ENCODE measurements around the gene GRM8.

GRM8 gene

GRCh38 chr7:127252778-127253280 is at the start of gene GRM8:
GRM8 (minus strand) TSS chr7:127252941.
- DNase-seq (ENCODE audit: low read depth in 4 of 4, low spot score in 1 of 4): no peak

- DNase-seq (ENCODE audit: low read depth in 4 of 4, low spot score in 1 of 4): no peak
Measured at GRCh38 chr7:127290801-127291361, 38.1 kb upstream of the GRM8 start.

- no peak for DNase-seq (ENCODE audit: low read depth in 4 of 4, low spot score in 1 of 4)
Measured at GRCh38 chr7:127290116-127290655, 37.4 kb upstream of the GRM8 start.

GRCh38 chr7:127287133-127287532 is 34.4 kb upstream of the GRM8 start:
- DNase-seq (ENCODE audit: low read depth in 4 of 4, low spot score in 1 of 4): no peak

- no peak for DNase-seq (ENCODE audit: low read depth in 4 of 4, low spot score in 1 of 4)
Measured at GRCh38 chr7:127270093-127270492, 17.4 kb upstream of the GRM8 start.

GRCh38 chr7:127266047-127266446 is 13.3 kb upstream of the GRM8 start:
- DNase-seq (ENCODE audit: low read depth in 4 of 4, low spot score in 1 of 4): no peak

- DNase-seq (ENCODE audit: low read depth in 4 of 4, low spot score in 1 of 4): no peak
Measured at GRCh38 chr7:127264219-127264618, 11.5 kb upstream of the GRM8 start.

- DNase-seq (ENCODE audit: low read depth in 4 of 4, low spot score in 1 of 4): no peak
Measured at GRCh38 chr7:127258111-127258510, 5.4 kb upstream of the GRM8 start.

- no peak for DNase-seq (ENCODE audit: low read depth in 4 of 4, low spot score in 1 of 4)
Measured at GRCh38 chr7:127257086-127257485, 4.3 kb upstream of the GRM8 start.

- no peak for DNase-seq (ENCODE audit: low read depth in 4 of 4, low spot score in 1 of 4)
Measured at GRCh38 chr7:127256041-127256725, 3.4 kb upstream of the GRM8 start.

GRCh38 chr7:127254163-127254684 is 1.5 kb upstream of the GRM8 start:
- no peak for DNase-seq (ENCODE audit: low read depth in 4 of 4, low spot score in 1 of 4)

- peak in 1 of 4 experiments; percentile 37 for DNase-seq (ENCODE audit: low read depth in 4 of 4, low spot score in 1 of 4)
Measured at GRCh38 chr7:127253281-127254162, 781 bp upstream of the GRM8 start.

- DNase-seq (ENCODE audit: low read depth in 4 of 4, low spot score in 1 of 4): no peak
Measured at GRCh38 chr7:127252377-127252713, 396 bp downstream of the GRM8 start.

GRCh38 chr7:127251465-127252376 is 1.0 kb downstream of the GRM8 start:
- DNase-seq (ENCODE audit: low read depth in 4 of 4, low spot score in 1 of 4): no peak

GRCh38 chr7:127251036-127251464 is 1.7 kb downstream of the GRM8 start:
- no peak for DNase-seq (ENCODE audit: low read depth in 4 of 4, low spot score in 1 of 4)

- no peak for DNase-seq (ENCODE audit: low read depth in 4 of 4, low spot score in 1 of 4)
Measured at GRCh38 chr7:127250312-127251035, 2.3 kb downstream of the GRM8 start.

GRCh38 chr7:127245607-127246006 is 7.1 kb downstream of the GRM8 start:
- DNase-seq (ENCODE audit: low read depth in 4 of 4, low spot score in 1 of 4): no peak

- DNase-seq (ENCODE audit: low read depth in 4 of 4, low spot score in 1 of 4): no peak
Measured at GRCh38 chr7:127245002-127245401, 7.7 kb downstream of the GRM8 start.

- no peak for DNase-seq (ENCODE audit: low read depth in 4 of 4, low spot score in 1 of 4)
Measured at GRCh38 chr7:127239814-127240213, 12.9 kb downstream of the GRM8 start.

GRCh38 chr7:127233630-127234029 is 19.1 kb downstream of the GRM8 start:
- no peak for DNase-seq (ENCODE audit: low read depth in 4 of 4, low spot score in 1 of 4)
